HS-5 (cell line): Measurements from ENCODE around the gene CAPN10.
A peak's percentile ranks its signal among the peaks of the same experiment; 100 is the strongest.
"Not testable (repeated sequence)": the region's sequence is repeated elsewhere in the genome, so short reads cannot be mapped to it uniquely, and the experiment has no call there.

ENCODE experiments used
- DNase-seq: peaks from one replicate; pipeline ENCODE4 v3.0.0-alpha.2; 2012; ENCODE audit warnings: low read depth

CAPN10 gene

DNA sequence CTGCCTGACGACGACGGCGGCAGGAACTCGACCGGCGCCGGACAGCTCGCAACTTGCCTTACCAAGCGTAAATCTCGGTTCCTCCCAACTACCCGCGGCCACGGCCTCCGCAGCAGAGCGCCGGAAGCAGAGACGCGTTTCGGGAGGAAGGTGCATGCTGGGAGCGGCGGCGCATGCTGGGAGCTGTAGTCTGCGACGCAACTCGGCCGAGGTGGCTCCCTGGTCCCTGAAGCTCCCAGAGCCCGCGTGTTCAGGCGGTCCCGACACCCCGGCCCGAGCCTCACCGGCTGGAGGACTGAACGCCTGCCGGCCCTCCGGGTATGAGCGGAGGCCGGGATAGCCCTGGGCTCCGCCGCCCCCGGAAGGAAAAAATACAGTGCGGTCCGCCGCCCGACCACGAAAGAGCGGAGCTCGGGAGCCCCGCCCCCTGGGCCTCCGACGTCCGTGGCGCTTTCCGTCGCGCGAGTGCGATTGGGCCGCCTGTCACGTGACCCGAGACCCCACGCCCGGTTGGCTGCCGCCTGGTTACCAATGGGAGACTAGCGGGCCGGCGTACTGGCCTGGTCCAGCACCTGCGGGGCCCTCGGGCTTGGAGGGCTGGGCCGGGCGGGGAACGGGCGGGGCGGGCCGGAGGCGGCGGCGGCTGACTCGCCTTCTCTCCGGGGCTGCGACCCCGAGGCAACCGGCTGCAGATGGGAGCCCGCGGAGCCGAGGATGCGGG is at the start of gene CAPN10:
Gene CAPN10, plus strand, starts transcription at position 537 of the 721 bp plus-strand sequence. Its CDS starts 178 bp downstream, at position 715.
- peak; percentile 79 for DNase-seq

DNA sequence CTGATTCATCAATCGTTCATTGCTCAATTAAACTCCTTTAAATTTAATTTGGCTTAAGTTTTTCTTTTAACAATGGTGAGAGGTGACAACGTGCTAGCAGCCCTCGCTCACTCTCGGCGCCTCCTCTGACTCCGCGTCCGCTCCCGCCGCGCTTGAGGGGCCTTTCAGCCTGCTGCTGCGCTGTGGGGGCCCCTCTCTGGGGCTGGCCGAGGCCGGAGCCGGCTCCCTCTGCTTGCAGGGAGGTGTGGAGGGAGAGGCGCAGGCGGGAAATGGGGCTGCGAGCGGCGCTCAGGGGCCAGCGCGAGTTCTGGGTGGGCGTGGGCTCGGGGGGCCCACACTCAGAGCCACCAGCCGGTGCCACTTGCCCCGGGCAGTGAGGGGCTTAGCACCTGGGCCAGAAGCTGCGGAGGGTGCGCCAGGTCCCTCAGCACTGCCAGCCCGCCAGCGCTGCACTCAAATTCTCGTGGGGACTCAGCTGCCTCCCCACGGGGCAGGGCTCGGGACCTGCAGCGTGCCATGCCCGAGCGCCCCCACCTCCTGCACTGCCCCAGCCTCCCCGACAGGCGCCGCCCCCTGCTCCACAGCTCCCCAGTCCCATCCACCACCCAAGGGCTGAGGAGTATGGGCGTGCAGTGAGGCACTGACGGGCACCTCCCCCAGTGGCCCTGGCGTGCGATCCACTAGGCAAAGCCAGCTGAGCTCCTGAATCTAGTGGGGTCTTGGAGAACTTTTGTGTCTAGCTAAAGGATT is 48.3 kb upstream of the CAPN10 start:
- DNase-seq: no peak

GRCh38 chr2:240539101-240539500 is 47.4 kb upstream of the CAPN10 start:
- not testable (repeated sequence) for DNase-seq

DNA sequence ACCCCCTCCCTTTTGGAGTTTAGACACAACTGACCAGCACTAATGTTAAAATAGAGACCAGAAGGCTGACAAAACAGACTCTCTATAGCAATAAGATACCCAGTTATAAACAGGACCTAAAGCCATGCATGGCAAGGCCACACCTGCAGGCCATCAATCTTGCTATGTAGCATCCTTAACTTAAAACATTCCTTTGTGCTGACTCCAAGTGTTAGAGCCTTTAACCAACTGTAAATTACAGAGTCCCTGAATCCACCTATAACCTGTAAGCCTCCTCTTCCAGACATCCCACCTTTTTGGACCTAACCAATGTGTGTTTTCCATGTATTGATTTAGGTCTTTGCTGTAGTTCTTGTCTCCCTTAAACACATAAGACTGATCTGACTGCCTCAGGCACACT is 46.6 kb upstream of the CAPN10 start:
- DNase-seq: no peak

DNA sequence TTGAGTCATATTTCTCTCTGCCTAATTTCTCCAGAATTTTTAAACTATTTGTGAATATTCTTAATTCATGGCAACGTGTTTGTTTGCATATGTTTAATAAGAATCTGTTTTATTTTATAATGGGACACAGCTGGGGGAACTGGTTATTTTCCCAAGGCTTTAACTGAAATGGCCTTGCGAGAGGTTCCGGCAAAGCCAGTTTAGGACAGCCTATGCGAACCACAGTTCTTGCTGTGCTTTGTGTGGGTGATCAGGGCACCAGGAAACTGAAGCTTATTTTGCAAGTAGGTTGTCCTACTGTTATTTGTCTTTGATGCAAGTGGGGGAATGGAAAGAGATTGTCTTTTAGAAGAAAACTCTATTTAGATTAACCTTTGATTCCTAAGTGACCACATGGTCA is 35.2 kb upstream of the CAPN10 start:
- DNase-seq: no peak

DNA sequence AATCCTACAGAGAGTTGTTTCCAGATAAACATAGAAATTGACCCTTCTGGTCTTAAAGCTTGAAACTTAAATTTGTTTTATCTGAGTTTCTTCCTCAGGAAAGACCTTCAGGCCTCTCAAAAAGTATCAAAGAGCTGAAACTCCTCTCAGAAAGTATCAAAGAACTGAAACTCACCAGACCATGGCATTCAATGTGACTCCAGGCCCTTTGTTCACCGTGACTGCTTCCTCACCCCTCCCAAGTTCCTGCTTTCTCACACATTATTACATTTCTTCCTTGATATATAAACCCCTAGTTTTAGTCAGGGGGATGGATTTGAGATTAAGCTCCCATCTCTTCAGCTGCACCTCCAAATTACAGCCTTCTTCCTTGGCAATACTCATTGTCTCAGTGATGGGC is 34.7 kb upstream of the CAPN10 start:
- DNase-seq: no peak

DNA sequence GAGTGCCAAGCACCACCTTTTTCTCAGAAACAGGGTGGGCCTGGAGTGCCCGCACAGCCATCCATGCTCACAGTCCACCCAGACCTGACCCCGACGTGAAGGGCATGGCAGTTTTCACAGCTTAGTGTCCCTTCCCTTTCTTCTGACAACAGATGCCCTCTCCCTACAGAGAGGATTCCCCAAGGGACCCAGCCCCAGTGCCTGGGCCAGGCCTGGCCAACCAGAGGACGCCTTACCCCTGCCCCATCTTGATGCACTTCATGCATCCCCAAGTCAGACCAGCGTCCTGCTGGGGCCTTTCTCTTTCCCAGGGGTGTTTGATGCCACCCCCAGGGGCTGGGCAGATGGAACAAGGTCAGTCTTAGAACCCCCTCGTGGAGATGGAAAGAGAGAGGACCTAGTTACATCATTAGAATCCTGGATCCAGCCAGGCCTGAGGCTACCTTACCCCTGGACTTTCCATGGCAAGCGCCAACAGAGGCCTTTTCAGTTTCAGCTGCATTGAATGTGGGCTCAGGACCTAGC is 32.5 kb upstream of the CAPN10 start:
- DNase-seq: no peak

- no peak for DNase-seq
These were observed 31.6 kb upstream of the CAPN10 start for GRCh38 chr2:240554767-240555493.

- DNase-seq: no peak
These were observed 30.8 kb upstream of the CAPN10 start for GRCh38 chr2:240555541-240556250.

GRCh38 chr2:240556553-240557100 is 29.9 kb upstream of the CAPN10 start:
- no peak for DNase-seq

- DNase-seq: no peak
These were observed 29.3 kb upstream of the CAPN10 start for GRCh38 chr2:240557101-240557751.

DNA sequence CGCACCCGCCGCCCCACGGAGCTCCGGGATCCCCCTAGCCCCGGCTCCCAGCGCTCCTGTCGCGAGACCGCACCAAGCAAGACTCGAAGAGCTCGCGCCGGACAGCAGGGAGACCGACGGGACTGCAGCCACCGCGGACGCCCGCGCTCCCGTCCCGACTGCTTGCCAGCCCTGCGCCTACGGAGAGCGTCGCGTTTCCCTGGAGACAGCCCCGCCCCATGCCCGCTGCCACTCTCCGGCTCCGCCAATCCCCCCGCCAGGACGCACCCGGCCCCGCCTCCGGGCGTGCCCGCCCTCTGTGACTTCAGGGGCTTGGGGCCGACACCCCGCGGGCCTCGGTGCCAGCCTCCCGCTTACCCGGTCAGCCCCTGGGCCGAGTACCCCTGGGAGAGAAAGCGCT is 28.7 kb upstream of the CAPN10 start, which contains the start of gene ANKMY1:
Gene ANKMY1, minus strand, starts transcription at position 181 of the 400 bp plus-strand sequence. CDS start 653 bp downstream, outside the sequence.
- DNase-seq: no peak

- DNase-seq: no peak
These were observed 28.2 kb upstream of the CAPN10 start for GRCh38 chr2:240558236-240558761.

DNA sequence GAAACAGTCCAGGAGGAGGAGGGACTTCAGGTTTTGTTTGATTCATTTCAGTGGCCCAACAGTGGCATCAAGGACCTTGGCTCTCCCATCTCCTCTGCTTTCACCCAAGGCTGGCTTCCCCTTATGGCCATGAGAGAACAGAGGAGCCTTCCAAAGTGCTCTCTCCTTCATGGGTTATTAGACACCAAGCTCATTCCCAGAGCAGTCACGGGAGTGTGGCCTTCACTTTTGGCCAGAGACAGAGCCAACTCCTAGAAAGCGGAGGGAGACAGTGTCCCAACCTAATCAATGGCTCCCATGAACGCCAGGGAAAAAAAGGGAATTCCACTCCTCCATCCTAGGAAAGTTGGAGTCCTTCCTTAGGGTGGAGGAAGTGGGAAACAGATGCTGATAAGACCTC is 27.2 kb upstream of the CAPN10 start:
- no peak for DNase-seq

GRCh38 chr2:240560084-240560479 is 26.5 kb upstream of the CAPN10 start, which contains the start of gene DUSP28:
Gene DUSP28, plus strand, starts transcription at chr2:240560357. Its CDS starts 328 bp downstream, at chr2:240560685.
- DNase-seq: no peak

DNA sequence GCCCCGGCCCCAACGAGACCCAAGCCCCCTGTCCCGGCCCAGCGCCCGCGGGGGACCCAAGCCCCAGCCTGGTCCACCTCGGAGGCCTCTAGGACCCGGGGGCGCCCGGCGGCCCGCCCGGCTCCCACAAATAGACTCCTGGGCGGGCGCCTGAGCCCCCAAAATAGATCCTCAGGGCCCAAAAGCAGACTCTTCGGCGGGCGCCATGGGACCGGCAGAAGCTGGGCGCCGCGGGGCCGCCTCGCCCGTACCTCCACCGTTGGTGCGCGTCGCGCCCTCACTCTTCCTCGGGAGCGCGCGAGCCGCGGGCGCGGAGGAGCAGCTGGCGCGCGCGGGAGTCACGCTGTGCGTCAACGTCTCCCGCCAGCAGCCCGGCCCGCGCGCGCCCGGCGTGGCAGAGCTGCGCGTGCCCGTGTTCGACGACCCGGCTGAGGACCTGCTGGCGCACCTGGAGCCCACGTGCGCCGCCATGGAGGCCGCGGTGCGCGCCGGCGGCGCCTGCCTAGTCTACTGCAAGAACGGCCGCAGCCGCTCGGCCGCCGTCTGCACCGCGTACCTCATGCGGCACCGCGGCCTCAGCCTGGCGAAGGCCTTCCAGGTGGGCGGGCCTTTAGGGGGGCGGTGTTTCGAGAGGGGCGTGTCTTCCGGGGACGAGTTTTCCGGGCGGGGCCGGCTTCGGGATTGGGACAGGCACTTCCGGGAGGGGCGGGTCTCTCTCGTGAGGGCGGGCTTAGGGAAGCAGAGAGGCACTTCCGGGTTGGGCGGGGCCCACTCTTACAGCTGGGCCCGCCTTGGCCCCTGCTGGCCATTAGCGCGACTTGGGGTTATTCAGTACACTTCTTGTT is 25.8 kb upstream of the CAPN10 start:
- DNase-seq: peak; percentile 95

DNA sequence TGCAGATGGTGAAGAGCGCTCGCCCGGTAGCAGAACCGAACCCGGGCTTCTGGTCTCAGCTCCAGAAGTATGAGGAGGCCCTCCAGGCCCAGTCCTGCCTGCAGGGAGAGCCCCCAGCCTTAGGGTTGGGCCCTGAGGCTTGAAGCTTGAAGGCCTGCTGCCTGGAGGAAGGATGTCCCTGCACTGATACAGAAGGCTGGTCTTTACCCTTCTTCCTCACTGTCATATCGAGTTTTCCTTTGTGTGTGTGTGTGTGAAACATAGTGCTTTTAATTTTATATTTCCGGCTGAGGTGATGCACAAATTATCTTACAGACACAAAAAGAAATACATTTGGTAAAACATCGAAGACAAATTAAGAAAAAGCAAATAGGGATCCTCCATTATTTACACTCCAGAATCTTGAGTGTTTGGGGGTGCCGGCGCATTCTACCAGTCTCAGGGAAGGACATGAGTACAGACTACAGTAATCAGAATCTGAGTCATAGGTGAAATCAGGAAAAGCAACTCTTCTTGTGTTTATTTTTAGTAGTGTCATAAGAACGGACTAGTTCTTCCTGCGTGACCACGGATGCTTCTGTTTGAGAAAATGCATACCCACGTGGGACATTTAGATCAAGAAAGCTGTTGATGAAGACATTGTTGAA is 25.1 kb upstream of the CAPN10 start:
- no peak for DNase-seq

- not testable (repeated sequence) for DNase-seq
These were observed 23.3 kb upstream of the CAPN10 start for GRCh38 chr2:240563231-240563630.

GRCh38 chr2:240563951-240564560 is 22.5 kb upstream of the CAPN10 start:
- DNase-seq: no peak
